Measurements from ENCODE around the gene ESRRA.
"Not testable (repeated sequence)": the region's sequence is repeated elsewhere in the genome, so short reads cannot be mapped to it uniquely, and the experiment has no call there.

The ESRRA gene

GRCh38 chr11:64314146-64314804, 9.0 kb downstream of the ESRRA start:
- DNase-seq, result no peak

- DNase-seq, result no peak
Observed at GRCh38 chr11:64314805-64315561, 9.7 kb downstream of the ESRRA start.

GRCh38 chr11:64315667-64316526, 10.6 kb downstream of the ESRRA start:
- not testable (repeated sequence) for DNase-seq

DNA sequence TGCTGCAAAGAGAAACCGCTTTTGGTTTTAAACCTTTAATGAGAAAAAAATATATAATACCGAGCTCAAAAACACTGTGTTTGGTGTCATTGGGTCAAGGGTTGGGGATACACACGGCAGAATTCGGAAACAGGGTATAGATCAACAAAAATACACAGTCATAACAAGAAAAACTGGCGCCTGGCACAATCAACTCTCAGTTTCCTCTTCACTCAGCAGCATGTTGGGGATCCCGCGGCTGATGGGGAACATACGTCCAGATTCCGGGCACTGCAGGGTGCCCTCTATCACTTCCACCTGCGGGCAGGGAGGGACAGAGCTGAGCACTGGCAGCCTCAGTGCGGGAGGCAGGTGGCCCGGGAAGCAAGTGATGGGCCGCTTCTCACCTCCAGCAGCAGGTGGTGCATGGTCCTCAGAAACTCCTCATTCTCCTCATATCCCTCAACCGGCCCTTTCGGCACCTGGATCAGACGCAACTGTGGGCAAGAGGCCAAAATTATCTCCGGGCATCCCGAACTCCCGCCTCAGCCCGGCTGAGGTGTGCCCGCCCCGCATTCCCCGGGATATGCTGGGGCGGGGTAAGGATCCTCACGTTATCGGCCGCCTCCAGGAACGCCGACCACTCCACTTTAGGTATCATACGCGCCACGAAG, 11.5 kb downstream of the ESRRA start:
- no peak for DNase-seq

- peak; percentile 96 for DNase-seq
Observed at GRCh38 chr11:64317325-64317960, 12.1 kb downstream of the ESRRA start, which contains the start of gene TRMT112. Gene TRMT112 (minus strand): TSS chr11:64317559. CDS start chr11:64317526, 33 bp downstream.

DNA sequence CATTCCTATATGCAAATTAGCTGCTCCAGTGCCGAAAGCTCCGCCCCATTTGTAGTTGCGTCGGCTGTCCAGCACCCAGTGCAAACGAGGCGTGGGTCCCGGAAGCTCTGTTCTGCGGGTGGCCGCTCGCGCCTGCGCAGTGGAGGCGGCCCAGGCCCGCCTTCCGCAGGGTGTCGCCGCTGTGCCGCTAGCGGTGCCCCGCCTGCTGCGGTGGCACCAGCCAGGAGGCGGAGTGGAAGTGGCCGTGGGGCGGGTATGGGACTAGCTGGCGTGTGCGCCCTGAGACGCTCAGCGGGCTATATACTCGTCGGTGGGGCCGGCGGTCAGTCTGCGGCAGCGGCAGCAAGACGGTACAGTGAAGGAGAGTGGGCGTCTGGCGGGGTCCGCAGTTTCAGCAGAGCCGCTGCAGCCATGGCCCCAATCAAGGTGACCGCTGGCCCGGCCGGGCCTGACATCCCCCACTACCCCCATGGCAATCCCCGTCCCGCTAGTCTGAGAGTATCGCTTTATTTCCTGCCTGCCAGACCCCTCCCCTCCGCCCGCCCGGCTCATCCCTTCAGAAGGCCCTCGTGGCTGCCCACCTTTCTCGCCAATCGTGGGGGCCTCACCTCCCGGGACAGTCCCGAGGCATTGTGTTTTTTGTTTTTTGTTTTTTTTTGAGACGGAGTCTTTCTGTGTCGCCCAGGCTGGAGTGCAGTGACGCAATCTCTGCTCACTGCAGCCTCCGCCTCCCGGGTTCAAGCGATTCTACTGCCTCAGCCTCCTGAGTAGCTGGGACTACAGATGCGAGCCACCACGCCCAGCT, 12.8 kb downstream of the ESRRA start, which contains the start of gene PRDX5:
Gene PRDX5, plus strand, starts transcription at position 161 of the 805 bp plus-strand sequence. Its CDS starts 95 bp downstream, at position 256.
- peak; percentile 97 for DNase-seq

DNA sequence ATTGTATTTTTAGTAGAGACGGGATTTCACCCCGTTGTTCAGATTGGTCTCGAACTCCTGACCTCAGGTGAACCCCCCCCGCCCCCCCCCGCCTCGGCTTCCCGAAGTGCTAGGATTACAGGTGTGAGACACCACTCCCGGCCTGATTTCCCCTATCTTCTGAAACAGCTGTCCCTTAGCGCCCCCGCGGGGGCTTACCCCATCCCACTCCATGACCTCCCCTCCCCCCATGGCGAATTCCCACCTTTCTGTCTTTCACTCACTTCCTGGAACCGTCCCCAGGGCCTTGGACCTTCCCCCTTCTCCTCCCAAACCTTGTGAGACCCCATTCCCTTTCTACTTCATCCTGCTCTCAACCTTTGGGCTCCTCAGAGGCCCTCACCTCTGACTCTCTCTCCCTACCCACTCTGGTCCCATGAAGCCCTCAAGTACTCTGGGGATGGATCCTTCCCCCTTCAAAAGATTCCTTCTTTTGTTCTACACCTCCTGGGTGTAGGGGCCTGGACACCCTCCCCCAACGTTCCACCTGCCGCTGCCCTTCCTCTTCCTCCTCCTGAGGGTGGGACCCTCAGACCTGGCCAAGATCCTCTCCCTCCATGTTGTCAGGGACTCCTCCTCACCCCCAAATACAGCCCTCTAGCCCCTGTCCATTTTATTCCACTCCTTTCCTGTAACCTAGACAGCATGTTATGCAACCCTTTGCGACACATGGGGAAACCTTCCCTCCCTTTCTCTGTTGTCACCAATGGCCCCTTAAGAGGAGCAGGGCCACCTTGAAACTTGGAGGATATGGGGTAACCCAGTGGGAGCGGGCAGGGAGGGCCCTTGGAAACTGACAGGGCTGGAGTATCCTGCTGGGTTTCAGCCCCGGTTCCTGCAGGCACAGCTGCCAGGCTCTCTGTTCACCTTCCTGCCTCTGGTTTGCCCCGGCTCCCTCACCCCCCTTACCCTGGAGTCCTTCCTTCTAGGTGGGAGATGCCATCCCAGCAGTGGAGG, 13.7 kb downstream of the ESRRA start:
- DNase-seq, result no peak

GRCh38 chr11:64320556-64320955, 15.2 kb downstream of the ESRRA start:
- no peak for DNase-seq

GRCh38 chr11:64321026-64321425, 15.7 kb downstream of the ESRRA start:
- no peak for DNase-seq

- no peak for DNase-seq
Observed at GRCh38 chr11:64321533-64321932, 16.2 kb downstream of the ESRRA start.

DNA sequence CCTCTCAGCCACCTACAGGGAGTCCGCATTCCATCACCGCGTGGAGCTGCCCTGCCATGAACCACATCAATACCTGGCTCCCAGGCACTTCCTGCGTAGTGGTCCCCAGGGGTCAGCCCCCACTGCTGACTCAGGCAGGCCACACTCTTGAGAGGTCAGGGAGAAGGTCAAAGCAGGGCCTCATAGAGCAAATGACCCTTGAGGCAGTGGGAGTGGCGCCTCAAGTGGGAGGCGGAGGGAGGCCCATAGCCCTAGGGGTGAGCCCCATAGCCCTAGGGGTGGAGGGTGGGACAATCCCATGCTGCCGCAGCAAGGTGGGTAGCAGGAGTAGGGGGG, 17.6 kb downstream of the ESRRA start:
- no peak for DNase-seq

DNA sequence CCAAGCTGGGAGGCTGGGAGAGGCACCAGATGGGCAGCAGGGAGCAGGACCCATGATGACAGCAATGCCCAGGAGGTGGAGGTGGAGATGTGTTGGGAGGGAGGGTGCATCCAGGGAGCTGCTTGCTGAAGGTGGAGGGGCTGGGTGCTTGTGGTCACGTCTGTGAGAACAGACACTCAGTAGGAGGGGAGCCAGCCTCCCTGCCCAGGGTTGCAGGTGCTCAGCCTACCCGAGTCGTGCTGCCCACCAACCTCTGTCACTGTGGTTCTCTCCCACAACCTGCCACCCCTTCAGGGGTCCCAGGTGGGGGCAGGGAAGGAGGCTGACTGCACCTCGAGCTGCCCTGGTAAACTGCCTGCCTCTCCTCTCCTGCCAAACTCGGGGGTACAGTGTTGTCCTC, 18.0 kb downstream of the ESRRA start:
- DNase-seq, result no peak

- not testable (repeated sequence) for DNase-seq
Observed at GRCh38 chr11:64323984-64324383, 18.7 kb downstream of the ESRRA start.

DNA sequence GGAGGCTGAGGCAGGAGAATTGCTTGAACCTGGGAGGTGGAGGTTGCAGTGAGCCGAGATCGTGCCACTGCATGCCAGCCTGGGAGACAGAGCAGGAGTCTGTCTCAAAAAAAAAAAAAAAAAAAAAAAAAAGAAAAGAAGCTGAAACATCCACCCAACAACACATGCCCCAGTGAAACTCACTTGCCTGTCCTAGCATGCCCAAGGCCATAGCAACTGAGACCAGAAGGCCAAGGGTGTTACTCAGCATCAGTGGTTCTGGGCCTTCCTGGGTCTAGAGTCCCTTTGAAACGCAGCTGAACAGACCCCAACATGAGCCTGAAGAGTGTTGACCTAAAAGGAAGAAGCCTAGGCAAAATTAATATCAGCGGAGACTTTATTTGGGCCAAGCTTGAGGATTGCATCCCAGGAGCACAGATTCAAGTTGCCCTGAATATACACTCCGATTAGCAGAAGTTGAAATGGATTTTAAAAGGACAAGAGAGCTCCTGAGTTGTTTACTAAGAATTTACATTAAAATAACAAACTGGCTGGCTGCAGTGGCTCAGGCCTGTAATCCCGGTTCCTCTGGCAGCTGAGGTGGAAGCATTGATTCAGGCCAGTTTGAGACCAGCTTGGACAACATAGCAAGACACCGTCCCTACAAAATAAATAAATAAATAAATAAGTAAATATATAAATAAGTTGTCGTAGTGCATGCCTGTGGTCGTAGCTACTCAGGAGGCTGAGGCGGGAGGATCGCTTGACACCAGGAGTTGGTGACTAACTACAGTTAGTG, 19.6 kb downstream of the ESRRA start:
- no peak for DNase-seq

- no peak for DNase-seq
Observed at GRCh38 chr11:64327375-64327774, 22.1 kb downstream of the ESRRA start.

- no peak for DNase-seq
Observed at GRCh38 chr11:64327993-64328392, 22.7 kb downstream of the ESRRA start.

DNA sequence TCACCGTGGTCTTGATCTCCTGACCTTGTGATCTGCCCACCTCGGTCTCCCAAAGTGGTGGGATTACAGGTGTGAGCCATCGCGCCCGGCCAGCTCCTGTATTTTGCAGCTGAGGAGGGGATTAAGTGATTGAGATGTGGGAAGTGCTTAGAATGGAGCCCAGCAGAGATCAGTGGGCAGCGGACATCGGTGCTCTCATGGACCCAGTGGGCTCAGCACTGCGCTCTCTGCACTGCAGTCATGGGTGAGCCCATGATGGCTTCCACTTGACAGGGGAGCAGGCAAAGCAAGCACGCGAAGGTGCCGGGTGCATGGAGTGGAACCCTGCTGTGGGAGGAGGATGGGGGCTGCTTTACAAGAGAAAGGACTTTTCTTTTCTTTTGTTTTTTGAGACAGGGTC, 25.6 kb downstream of the ESRRA start:
- no peak for DNase-seq

GRCh38 chr11:64331569-64332371, 26.4 kb downstream of the ESRRA start:
- peak; percentile 97 for DNase-seq

DNA sequence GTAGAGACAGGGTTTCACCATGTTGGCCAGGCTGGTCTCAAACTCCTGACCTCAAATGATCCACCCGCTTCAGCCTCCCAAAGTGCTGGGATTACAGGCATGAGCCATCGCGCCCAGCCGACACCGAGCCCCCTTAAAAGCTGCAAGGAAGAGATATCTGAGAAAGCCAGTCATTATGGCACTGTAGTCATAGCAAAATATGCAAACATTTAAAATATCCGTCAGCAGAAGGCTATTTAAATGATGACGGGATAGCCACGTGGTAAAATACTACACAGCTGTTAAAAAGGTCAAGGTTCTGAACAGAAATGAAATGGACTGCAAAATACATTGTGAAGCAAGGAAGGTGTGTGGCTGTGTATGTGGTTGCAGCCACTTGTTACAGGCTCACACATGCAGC, 28.2 kb downstream of the ESRRA start:
- no peak for DNase-seq
